T-cell (primary cell): ENCODE results near the gene SLC10A1. TPM values are rescaled to one million over a fixed set of nuclear protein-coding genes. Genes with fewer than 3 reads are reported as not detected.

Experiments used
- ATAC-seq, 4 experiments: fragments of 200-7000 bp in 3 of 4; fragments of 150-1000 bp in 1 of 4; cut with Tn5 transposase; replicated peaks in 1 of 4; 1 replicate in 3 of 4; 2 replicates in 1 of 4; pipeline ENCODE4 v1.10.0; 2021; ENCODE audit warnings: moderate library complexity in 3 of 4, mild to moderate bottlenecking in 2 of 4, moderate number of reproducible peaks in 1 of 4
- CTCF ChIA-PET, 2 donors: fragments of 300-600 bp; sonication (Branson Sonifier 250); formaldehyde crosslinking; loops; one replicate each; lab custom pipeline; 2022; ENCODE audit warnings: antibody characterized with exemption in 2 of 2; lab: Charles Lee
- POLR2A ChIA-PET, 2 donors: fragments of 300-600 bp; sonication (Branson Sonifier 250); formaldehyde crosslinking; loops; one replicate each; lab custom pipeline; 2022; ENCODE audit warnings: antibody characterized with exemption in 2 of 2; lab: Charles Lee
- DNase-seq, 35 experiments: peaks; one replicate each; pipeline versions ENCODE4 v3.0.0 to v3.0.0-alpha.2; 2013 to 2023
- H3K27ac ChIP-seq: one replicate; pipeline ENCODE4 v1.5.1; 2013; ENCODE audit warnings: low read length
- H3K27me3 ChIP-seq, 2 experiments: replicated peaks in 1 of 2; 1 replicate in 1 of 2; 2 replicates in 1 of 2; pipeline versions ENCODE4 v1.6.1 to v1.7.0; 2013; ENCODE audit warnings: low read length in 1 of 2, mixed read lengths in 1 of 2; ENCODE audit not compliant: control insufficient read depth in 2 of 2, insufficient read depth in 2 of 2; ENCODE audit errors: extremely low read depth in 1 of 2
- H3K36me3 ChIP-seq, 2 donors: 1 replicate in 1 of 2; 2 replicates in 1 of 2; pipeline versions ENCODE4 v1.6.1 to v1.7.0; 2013; ENCODE audit warnings: low read length in 1 of 2; ENCODE audit not compliant: control insufficient read depth in 2 of 2, insufficient read depth in 1 of 2; ENCODE audit errors: extremely low read depth in 1 of 2
- H3K4me1 ChIP-seq, 2 experiments: 1 replicate in 1 of 2; 2 replicates in 1 of 2; pipeline versions ENCODE4 v1.6.1 to v1.7.0; 2013; ENCODE audit warnings: low read length in 2 of 2, mixed read lengths in 1 of 2; ENCODE audit not compliant: insufficient read depth in 2 of 2, control insufficient read depth in 1 of 2; ENCODE audit errors: extremely low read depth in 1 of 2
- H3K4me3 ChIP-seq, 2 donors: 1 replicate in 1 of 2; 2 replicates in 1 of 2; pipeline versions ENCODE4 v1.5.1 to v1.7.0; 2013; ENCODE audit warnings: mild to moderate bottlenecking in 2 of 2, low read length in 1 of 2, moderate library complexity in 1 of 2; ENCODE audit not compliant: control insufficient read depth in 1 of 2; ENCODE audit errors: extremely low read depth in 1 of 2
- H3K9me3 ChIP-seq: 2 replicates; pipeline ENCODE4 v1.7.0; 2013
- H3K27ac Mint-ChIP-seq, 2 donors: one replicate each; pipeline ENCODE4 v1.8.0; 2020 to 2021; ENCODE audit warnings: mild to moderate bottlenecking in 2 of 2, mixed read lengths in 2 of 2
- H3K27me3 Mint-ChIP-seq, 2 donors: one replicate each; pipeline ENCODE4 v1.8.0; 2021 to 2022; ENCODE audit warnings: mixed read lengths in 2 of 2
- H3K36me3 Mint-ChIP-seq: one replicate; pipeline ENCODE4 v1.8.0; 2021; ENCODE audit warnings: mixed read lengths
- H3K4me1 Mint-ChIP-seq, 3 donors: one replicate each; pipeline ENCODE4 v1.8.0; 2020 to 2022; ENCODE audit warnings: mixed read lengths in 3 of 3, mild to moderate bottlenecking in 1 of 3
- H3K4me3 Mint-ChIP-seq, 3 donors: one replicate each; pipeline ENCODE4 v1.8.0; 2020 to 2022; ENCODE audit warnings: mild to moderate bottlenecking in 3 of 3, mixed read lengths in 3 of 3, moderate library complexity in 3 of 3
- H3K9me3 Mint-ChIP-seq, 3 donors: one replicate each; pipeline ENCODE4 v1.8.0; 2020 to 2022; ENCODE audit warnings: mixed read lengths in 3 of 3
- WGBS: methylation state at CpG from one replicate; pipeline ENCODE4 v1.1.5; 2013; ENCODE audit warnings: missing lambda C conversion rate; ENCODE audit not compliant: insufficient coverage; 5-methylcytosine and 5-hydroxymethylcytosine counted together
- total RNA-seq, 35 experiments: library from RNA in 6 of 35; stranded (reverse) in 6 of 35; fragments of 120-200 nt in 1 of 35; gene quantifications; one replicate each; pipeline versions ENCODE4 v1.2.1 to v1.2.4 and lab custom pipeline; 2013 to 2026

Gene SLC10A1
- total RNA-seq (under 1 TPM in 1 of 5 donors, not detected in 4; 0.13 TPM), total RNA-seq (lab: John Stamatoyannopoulos, UW) (0 to 0.21 (median 0) reads per million in 29 experiments)
- not detected for total RNA-seq (2013)

DNA sequence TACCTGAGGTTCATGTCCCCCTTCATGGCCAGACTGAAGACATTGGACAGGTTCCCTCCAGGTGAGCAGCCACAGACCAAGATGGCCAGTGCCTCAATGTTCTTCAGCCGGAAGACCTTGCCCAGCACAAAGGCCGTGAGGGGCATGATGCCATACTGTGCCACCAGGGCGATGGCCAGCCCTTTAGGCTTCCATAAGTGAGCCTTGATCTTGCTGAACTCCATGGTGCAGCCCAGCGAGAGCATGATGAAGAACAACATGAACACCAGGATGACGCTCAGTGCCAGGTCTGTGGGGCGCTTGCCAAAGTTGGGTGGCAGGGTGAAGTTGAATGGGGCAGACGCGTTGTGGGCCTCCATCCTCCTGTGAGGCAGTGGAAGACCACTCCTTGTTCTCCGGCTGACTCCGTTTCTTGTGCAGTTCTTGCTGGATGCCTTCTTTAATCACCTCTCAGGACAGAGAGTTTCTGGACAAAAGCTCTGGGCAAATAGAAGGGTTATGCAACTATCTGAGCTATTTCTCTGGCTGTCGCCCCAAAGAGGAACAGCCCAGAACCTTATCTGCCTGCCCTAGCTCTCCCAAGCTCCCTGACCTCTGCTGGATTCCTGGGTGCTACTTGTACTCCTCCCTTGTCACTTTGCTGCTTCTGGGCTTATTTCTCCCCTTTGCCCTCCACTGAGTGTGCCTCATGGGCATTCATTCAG, at the start of gene SLC10A1:
SLC10A1 (minus strand) TSS at position 445 of the 704 bp plus-strand sequence; CDS start at position 359, 86 bp downstream.
- ATAC-seq = no peak
- H3K27me3 ChIP-seq = peaks cover 0 to 4% of the 10 kb centered on the region in 2 experiments
- POLR2A ChIA-PET = interaction anchor here in 1 of 2 donors (0.6 kb wide), 1 partner anchor 181 kb away, joined by 3 read pairs; no protein-coding TSS in a partner anchor
- Mint-ChIP-seq H3K4me1 (no peaks in the 10 kb centered on the region), H3K9me3 (no peaks in the 10 kb centered on the region), H3K27me3 (peaks cover 0 to 9% of the 10 kb centered on the region in 2 donors), H3K27ac (no peak within 1 kb of the TSS), H3K4me3 (no peak within 1 kb of the TSS), H3K36me3 (no peaks in the 10 kb centered on the region)
- 85% methylated on average over 7 of the region's 11 CpGs for WGBS
- CTCF ChIA-PET = no interaction called here
- H3K9me3 ChIP-seq = no peaks in the 10 kb centered on the region
- H3K27ac ChIP-seq = no peak within 1 kb of the TSS
- DNase-seq = no peak
- no peak within 1 kb of the TSS for H3K4me3 ChIP-seq
- no peaks in the 10 kb centered on the region for H3K36me3 ChIP-seq
- H3K4me1 ChIP-seq = no peaks in the 10 kb centered on the region

DNA sequence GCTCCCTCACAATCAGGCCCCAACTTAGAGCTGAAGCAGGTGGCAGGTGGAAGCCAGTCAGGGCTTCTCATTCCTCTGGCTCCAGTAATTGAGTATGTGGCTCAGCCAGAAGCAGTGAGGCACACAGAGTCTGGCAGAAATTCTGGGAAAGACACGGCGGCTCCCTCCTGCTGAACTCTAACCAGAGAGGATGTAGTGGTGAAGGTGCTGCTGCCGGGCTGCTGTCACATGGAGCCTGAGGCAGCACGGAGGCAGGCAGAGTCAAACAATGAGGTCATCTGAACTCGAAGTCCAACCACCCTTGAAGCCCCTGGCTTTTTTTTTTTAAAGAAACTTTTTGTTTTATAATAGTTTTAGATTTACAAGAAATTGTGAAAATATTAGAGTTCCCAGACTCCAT, 48.7 kb upstream of the SLC10A1 start:
- no peak for ATAC-seq

DNA sequence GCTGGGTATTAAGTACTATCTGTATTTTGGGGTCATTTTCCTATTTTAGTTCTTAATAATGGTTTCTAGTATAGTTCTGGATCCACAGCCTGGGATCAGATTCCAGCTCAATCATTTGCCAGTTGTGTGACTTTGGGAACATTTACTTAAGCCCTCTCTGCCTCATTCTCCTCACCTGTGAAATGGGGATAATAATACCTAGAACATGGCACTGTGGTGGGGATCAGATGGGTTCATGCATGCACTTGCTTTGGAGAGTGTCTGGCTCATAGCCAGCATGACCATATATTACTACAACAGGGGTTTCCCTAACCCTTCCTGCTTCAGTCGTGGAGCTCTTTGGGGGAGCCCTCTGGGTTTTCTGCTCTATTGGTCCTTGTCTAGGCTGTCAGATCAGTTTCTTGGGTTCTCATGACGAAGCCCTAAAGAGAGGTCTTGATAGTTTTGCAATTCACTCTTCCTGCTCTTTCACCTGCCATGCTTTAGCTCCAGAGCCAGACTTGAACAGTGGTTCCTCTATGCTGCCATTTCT, 48.1 kb upstream of the SLC10A1 start:
- Mint-ChIP-seq H3K4me1 (no peaks in the 10 kb centered on the region), H3K27me3 (peaks cover 19 to 21% of the 10 kb centered on the region in 2 donors), H3K36me3 (no peaks in the 10 kb centered on the region), H3K9me3 (no peaks in the 10 kb centered on the region), H3K27ac (no peak overlapping the region), H3K4me3 (no peak overlapping the region)
- ChIA-PET CTCF (no interaction called here), POLR2A (no interaction called here)
- Histone ChIP-seq H3K36me3 (no peaks in the 10 kb centered on the region), H3K9me3 (no peaks in the 10 kb centered on the region), H3K27ac (no peak overlapping the region), H3K27me3 (peaks cover 0 to 41% of the 10 kb centered on the region in 2 experiments), H3K4me3 (no peak overlapping the region), H3K4me1 (no peaks in the 10 kb centered on the region)
- 9% methylated on average over 2 of the region's 2 CpGs for WGBS
- no peak for ATAC-seq
- DNase-seq = no peak

More for the DNA sequence above, 48.7 kb upstream of the SLC10A1 start:
- peaks cover 0 to 41% of the 10 kb centered on the region in 2 experiments for H3K27me3 ChIP-seq
- Mint-ChIP-seq H3K4me3 (no peak overlapping the region), H3K36me3 (no peaks in the 10 kb centered on the region), H3K27me3 (peaks cover 19 to 21% of the 10 kb centered on the region in 2 donors), H3K9me3 (no peaks in the 10 kb centered on the region), H3K4me1 (no peaks in the 10 kb centered on the region), H3K27ac (no peak overlapping the region)
- CTCF ChIA-PET = no interaction called here
- no peaks in the 10 kb centered on the region for H3K9me3 ChIP-seq
- no peaks in the 10 kb centered on the region for H3K36me3 ChIP-seq
- H3K4me1 ChIP-seq = no peaks in the 10 kb centered on the region
- no peak overlapping the region for H3K4me3 ChIP-seq
- H3K27ac ChIP-seq = no peak overlapping the region
- POLR2A ChIA-PET = no interaction called here
- no peak for DNase-seq
- no CpG with 5 or more reads among the region's 5 CpGs for WGBS

DNA sequence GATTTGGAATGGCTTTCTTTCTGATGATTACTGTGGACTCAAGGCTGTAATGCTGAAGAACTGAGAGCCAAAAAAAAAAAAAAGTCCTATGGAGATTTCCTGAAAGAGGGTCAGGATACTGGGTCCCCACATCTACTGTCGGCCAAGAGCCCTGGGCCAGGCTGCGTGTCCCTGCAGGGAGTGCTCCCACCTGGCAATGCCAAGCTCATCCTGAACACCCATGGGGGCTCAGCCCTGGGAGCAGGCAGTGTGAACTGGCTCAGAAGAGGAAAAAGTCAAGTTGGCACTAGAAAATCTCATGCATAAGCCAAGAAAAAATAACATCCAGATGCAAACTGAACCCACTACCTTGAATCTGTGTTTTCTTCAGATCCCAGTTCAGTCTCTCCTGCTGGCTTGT, 47.1 kb upstream of the SLC10A1 start:
- Mint-ChIP-seq H3K4me3 (no peak overlapping the region), H3K9me3 (no peaks in the 10 kb centered on the region), H3K27ac (no peak overlapping the region), H3K27me3 (peaks cover 16 to 17% of the 10 kb centered on the region in 2 donors), H3K4me1 (no peaks in the 10 kb centered on the region), H3K36me3 (no peaks in the 10 kb centered on the region)
- H3K27me3 ChIP-seq = peaks cover 0 to 41% of the 10 kb centered on the region in 2 experiments
- H3K9me3 ChIP-seq = no peaks in the 10 kb centered on the region
- H3K36me3 ChIP-seq = no peaks in the 10 kb centered on the region
- no peak overlapping the region for H3K4me3 ChIP-seq
- ChIA-PET POLR2A (no interaction called here), CTCF (no interaction called here)
- H3K27ac ChIP-seq = no peak overlapping the region
- ATAC-seq (no peak), DNase-seq (no peak)
- 86% methylated on average over 2 of the region's 2 CpGs for WGBS
- H3K4me1 ChIP-seq = no peaks in the 10 kb centered on the region

DNA sequence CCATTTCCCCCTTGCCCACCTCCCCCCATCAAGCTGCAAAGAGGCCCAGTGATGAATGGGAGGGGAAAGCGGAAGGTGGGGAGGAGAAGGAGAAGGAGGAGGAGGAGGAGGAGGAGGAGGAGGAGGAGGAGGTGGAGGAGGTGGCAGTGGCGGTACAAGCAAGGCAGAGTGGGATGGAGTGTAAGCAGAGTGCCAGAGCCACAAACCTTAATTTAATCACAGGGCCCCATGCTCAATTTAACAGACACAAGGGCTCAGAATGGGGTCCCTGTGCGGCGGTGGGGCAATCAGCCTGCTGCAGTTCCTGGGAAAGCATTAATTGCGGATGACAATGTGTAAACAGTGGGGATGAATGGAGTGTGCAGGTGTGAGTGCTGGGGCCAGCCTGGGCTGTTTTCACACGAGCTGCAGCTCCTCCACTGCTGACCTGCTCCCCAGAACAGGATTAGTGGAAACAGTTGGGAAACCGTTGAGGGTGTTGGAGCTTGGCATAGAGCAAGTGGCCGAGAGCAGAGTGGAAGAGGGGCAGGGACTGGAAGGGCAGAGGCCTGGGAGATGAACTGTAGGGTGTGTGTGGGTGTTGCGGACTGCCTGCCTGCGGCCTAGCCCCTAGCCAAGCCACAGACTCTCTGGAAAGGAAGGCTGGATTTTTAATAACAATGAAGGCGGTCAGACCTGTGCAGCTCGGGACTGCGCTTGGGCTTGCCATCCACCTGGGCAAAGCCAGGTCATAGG, 45.8 kb upstream of the SLC10A1 start:
- CTCF ChIA-PET = no interaction called here
- no peaks in the 10 kb centered on the region for H3K4me1 Mint-ChIP-seq
- no peaks in the 10 kb centered on the region for H3K9me3 Mint-ChIP-seq
- H3K9me3 ChIP-seq = no peaks in the 10 kb centered on the region
- peaks cover 11 to 13% of the 10 kb centered on the region in 2 donors for H3K27me3 Mint-ChIP-seq
- no peaks in the 10 kb centered on the region for H3K36me3 Mint-ChIP-seq
- no peaks in the 10 kb centered on the region for H3K4me1 ChIP-seq
- ATAC-seq = no peak
- peaks cover 0 to 32% of the 10 kb centered on the region in 2 experiments for H3K27me3 ChIP-seq
- H3K27ac Mint-ChIP-seq = no peak overlapping the region
- 71% methylated on average over 6 of the region's 13 CpGs for WGBS
- no peak for DNase-seq
- POLR2A ChIA-PET = no interaction called here
- H3K27ac ChIP-seq = no peak overlapping the region
- H3K4me3 Mint-ChIP-seq = no peak overlapping the region
- no peaks in the 10 kb centered on the region for H3K36me3 ChIP-seq
- no peak overlapping the region for H3K4me3 ChIP-seq

DNA sequence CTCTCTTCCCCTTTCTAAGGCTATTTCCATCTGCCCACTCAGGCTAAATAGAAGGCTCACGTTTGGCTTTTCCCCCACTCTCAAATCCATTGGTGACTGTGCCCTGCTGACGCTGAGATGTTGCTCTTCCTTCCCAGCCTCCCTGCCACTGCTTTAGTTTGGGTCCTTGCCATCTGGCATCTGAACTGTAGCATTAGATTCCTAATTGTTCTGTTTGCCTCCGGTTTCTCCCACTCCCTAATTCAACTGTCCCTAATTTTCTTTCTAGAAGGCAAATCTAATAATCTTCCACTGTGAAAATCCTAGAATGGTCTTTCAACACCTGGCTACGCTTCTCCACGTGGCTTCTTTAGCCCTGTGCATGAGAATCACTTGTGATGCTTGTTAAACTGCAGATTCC, 44.6 kb upstream of the SLC10A1 start:
- Mint-ChIP-seq H3K4me1 (no peaks in the 10 kb centered on the region), H3K36me3 (no peaks in the 10 kb centered on the region), H3K27ac (no peak overlapping the region), H3K27me3 (peaks cover 6 to 11% of the 10 kb centered on the region in 2 donors), H3K4me3 (no peak overlapping the region), H3K9me3 (no peaks in the 10 kb centered on the region)
- Histone ChIP-seq H3K4me1 (no peaks in the 10 kb centered on the region), H3K4me3 (no peak overlapping the region), H3K9me3 (no peaks in the 10 kb centered on the region), H3K36me3 (no peaks in the 10 kb centered on the region), H3K27me3 (peaks cover 0 to 34% of the 10 kb centered on the region in 2 experiments), H3K27ac (no peak overlapping the region)
- ChIA-PET CTCF (no interaction called here), POLR2A (no interaction called here)
- ATAC-seq = no peak
- no peak for DNase-seq
- 37% methylated on average over 5 of the region's 5 CpGs for WGBS
